Glutamatergic neuron (in vitro differentiated cells): Measurements from ENCODE around the gene COLEC12. TPM values are rescaled to one million over a fixed set of nuclear protein-coding genes. Genes with fewer than 3 reads are reported as not detected.

Source experiments
- DNase-seq: peaks from one replicate; pipeline ENCODE4 v3.0.0; 2022
- H3K27ac Mint-ChIP-seq: one replicate; pipeline ENCODE4 v1.8.0; 2020; ENCODE audit warnings: mild to moderate bottlenecking, mixed read lengths, inconsistent platforms; ENCODE audit not compliant: unreplicated experiment
- H3K27me3 Mint-ChIP-seq: one replicate; pipeline ENCODE4 v1.8.0; 2020; ENCODE audit warnings: mild to moderate bottlenecking, moderate library complexity, mixed read lengths, inconsistent platforms; ENCODE audit not compliant: unreplicated experiment
- H3K36me3 Mint-ChIP-seq: one replicate; pipeline ENCODE4 v1.8.0; 2020; ENCODE audit warnings: mild to moderate bottlenecking, mixed read lengths, inconsistent platforms; ENCODE audit not compliant: unreplicated experiment
- H3K4me1 Mint-ChIP-seq: one replicate; pipeline ENCODE4 v1.8.0; 2020; ENCODE audit warnings: mild to moderate bottlenecking, low read depth, mixed read lengths, inconsistent platforms; ENCODE audit not compliant: unreplicated experiment
- H3K4me3 Mint-ChIP-seq: one replicate; pipeline ENCODE4 v1.8.0; 2020; ENCODE audit warnings: mild to moderate bottlenecking, mixed read lengths, inconsistent platforms; ENCODE audit not compliant: unreplicated experiment
- H3K9me3 Mint-ChIP-seq: one replicate; pipeline ENCODE4 v1.8.0; 2020; ENCODE audit warnings: mild to moderate bottlenecking, moderate library complexity, mixed read lengths, inconsistent platforms; ENCODE audit not compliant: unreplicated experiment
- total RNA-seq: library from RNA; stranded (reverse); fragmentation: NEBNext Ultra II Directional; extraction: Animal tissue kit (Norgen Biotek cat#: 25700); gene quantifications from one replicate; pipeline ENCODE4 v1.2.1, GENCODE V29; 2021; ENCODE audit not compliant: unreplicated experiment
- TF ChIP-seq, protein P1 (sequence below): fragments of 200-600 bp; sonication (generic); IDR thresholded peaks from one replicate; pipeline ENCODE4 v1.5.0; 2021; ENCODE audit not compliant: partially characterized antibody, unreplicated experiment

COLEC12 gene
- total RNA-seq, 1 donor from 2014 or later: 0.20 TPM

- Mint-ChIP-seq H3K9me3 (peaks cover 5% of the 10 kb centered on the region), H3K36me3 (no peaks in the 10 kb centered on the region), H3K27ac (no peak overlapping the region), H3K4me1 (no peaks in the 10 kb centered on the region), H3K4me3 (peak overlapping the region; percentile 80), H3K27me3 (peaks cover 20% of the 10 kb centered on the region)
- DNase-seq: peak; percentile 26
- TF ChIP-seq, protein P1, sequence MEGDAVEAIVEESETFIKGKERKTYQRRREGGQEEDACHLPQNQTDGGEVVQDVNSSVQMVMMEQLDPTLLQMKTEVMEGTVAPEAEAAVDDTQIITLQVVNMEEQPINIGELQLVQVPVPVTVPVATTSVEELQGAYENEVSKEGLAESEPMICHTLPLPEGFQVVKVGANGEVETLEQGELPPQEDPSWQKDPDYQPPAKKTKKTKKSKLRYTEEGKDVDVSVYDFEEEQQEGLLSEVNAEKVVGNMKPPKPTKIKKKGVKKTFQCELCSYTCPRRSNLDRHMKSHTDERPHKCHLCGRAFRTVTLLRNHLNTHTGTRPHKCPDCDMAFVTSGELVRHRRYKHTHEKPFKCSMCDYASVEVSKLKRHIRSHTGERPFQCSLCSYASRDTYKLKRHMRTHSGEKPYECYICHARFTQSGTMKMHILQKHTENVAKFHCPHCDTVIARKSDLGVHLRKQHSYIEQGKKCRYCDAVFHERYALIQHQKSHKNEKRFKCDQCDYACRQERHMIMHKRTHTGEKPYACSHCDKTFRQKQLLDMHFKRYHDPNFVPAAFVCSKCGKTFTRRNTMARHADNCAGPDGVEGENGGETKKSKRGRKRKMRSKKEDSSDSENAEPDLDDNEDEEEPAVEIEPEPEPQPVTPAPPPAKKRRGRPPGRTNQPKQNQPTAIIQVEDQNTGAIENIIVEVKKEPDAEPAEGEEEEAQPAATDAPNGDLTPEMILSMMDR: no peak
Measured at GRCh38 chr18:499776-500631, 497 bp downstream of the COLEC12 start.

GRCh38 chr18:498931-499775 is 1.3 kb downstream of the COLEC12 start:
- H3K27me3 Mint-ChIP-seq: peaks cover 18% of the 10 kb centered on the region
- no peak for DNase-seq
- no peaks in the 10 kb centered on the region for H3K36me3 Mint-ChIP-seq
- TF ChIP-seq, protein P1: no peak
- H3K27ac Mint-ChIP-seq: no peak overlapping the region
- H3K4me1 Mint-ChIP-seq: no peaks in the 10 kb centered on the region
- peaks cover 5% of the 10 kb centered on the region for H3K9me3 Mint-ChIP-seq
- H3K4me3 Mint-ChIP-seq: peak overlapping the region; percentile 80

GRCh38 chr18:497688-498087 is 2.8 kb downstream of the COLEC12 start:
- H3K9me3 Mint-ChIP-seq: peaks cover 5% of the 10 kb centered on the region
- peaks cover 17% of the 10 kb centered on the region for H3K27me3 Mint-ChIP-seq
- no peaks in the 10 kb centered on the region for H3K4me1 Mint-ChIP-seq
- TF ChIP-seq, protein P1: no peak
- no peak overlapping the region for H3K4me3 Mint-ChIP-seq
- no peak for DNase-seq
- no peak overlapping the region for H3K27ac Mint-ChIP-seq
- H3K36me3 Mint-ChIP-seq: no peaks in the 10 kb centered on the region

- Mint-ChIP-seq H3K36me3 (no peaks in the 10 kb centered on the region), H3K4me1 (no peaks in the 10 kb centered on the region), H3K27me3 (peaks cover 8% of the 10 kb centered on the region), H3K9me3 (no peaks in the 10 kb centered on the region), H3K4me3 (no peak overlapping the region), H3K27ac (no peak overlapping the region)
- no peak for DNase-seq
- TF ChIP-seq, protein P1: no peak
Measured at GRCh38 chr18:495452-495851, 5.0 kb downstream of the COLEC12 start.
